ENCODE measurements around the gene HOXA5. TPM values are rescaled to one million over a fixed set of nuclear protein-coding genes. Genes with fewer than 3 reads are reported as not detected.
A peak's percentile ranks its signal among the peaks of the same experiment; 100 is the strongest.

The HOXA5 gene
- total and polyA plus RNA-seq, 2 donors (not counting 1 experiment from before 2014, with no cell fraction given): 18.3 to 35.6 TPM

GRCh38 chr7:27189295-27189996 lies 46.0 kb upstream of the HOXA5 start:
- DNase-seq (ENCODE audit: low read depth in 2 of 2): no peak
- TF ChIP-seq CTCF (conservative IDR thresholded peaks at IDR 0.05 in 1 of 2, IDR thresholded peaks at IDR 0.05 in 1 of 2; ENCODE audit: low read depth in 1 of 2, low read length in 2 of 2): no peak
- TF ChIP-seq EZH2 (IDR thresholded peaks at IDR 0.05; ENCODE audit: low read length, missing control alignments): peak; percentile 83
- Histone ChIP-seq H4K20me1 (ENCODE audit: control insufficient read depth, extremely low read depth, insufficient read depth, low read length) (no peaks in the 10 kb centered on the region), H3K27me3 (ENCODE audit: control insufficient read depth, insufficient read depth, low read length) (peaks cover 89% of the 10 kb centered on the region), H3K4me2 (ENCODE audit: extremely low read depth, insufficient read depth, low read length) (no peak overlapping the region), H3K79me2 (ENCODE audit: control insufficient read depth, insufficient read depth, low read length) (no peaks in the 10 kb centered on the region), H3K4me1 (ENCODE audit: control insufficient read depth, extremely low read depth, insufficient read depth, low read length) (no peaks in the 10 kb centered on the region), H3K9ac (ENCODE audit: insufficient read depth, low read length) (no peak overlapping the region), H3K27ac (ENCODE audit: insufficient read depth, low read length) (no peak overlapping the region), H3K36me3 (ENCODE audit: control insufficient read depth, insufficient read depth, low read length) (no peaks in the 10 kb centered on the region), H2AFZ (ENCODE audit: low read length) (no peak overlapping the region), H3K9me3 (ENCODE audit: control insufficient read depth, insufficient read depth, low read depth, low read length) (no peaks in the 10 kb centered on the region), H3K4me3 (replicated peaks in 1 of 4; ENCODE audit: control extremely low read depth in 1 of 4, insufficient read depth in 1 of 4, low read depth in 3 of 4, low read length in 4 of 4) (no peak overlapping the region)

- Histone ChIP-seq H3K9ac (ENCODE audit: insufficient read depth, low read length) (no peak overlapping the region), H3K4me2 (ENCODE audit: extremely low read depth, insufficient read depth, low read length) (peak overlapping the region; percentile 4)
Measured at GRCh38 chr7:27188386-27189294, 45.2 kb upstream of the HOXA5 start.

More at GRCh38 chr7:27188386-27189294, 45.2 kb upstream of the HOXA5 start:
- no peak overlapping the region for H3K27ac ChIP-seq (ENCODE audit: insufficient read depth, low read length)
- no peaks in the 10 kb centered on the region for H3K4me1 ChIP-seq (ENCODE audit: control insufficient read depth, extremely low read depth, insufficient read depth, low read length)
- no peak for DNase-seq (ENCODE audit: low read depth in 2 of 2)
- no peaks in the 10 kb centered on the region for H3K36me3 ChIP-seq (ENCODE audit: control insufficient read depth, insufficient read depth, low read length)
- no peaks in the 10 kb centered on the region for H3K79me2 ChIP-seq (ENCODE audit: control insufficient read depth, insufficient read depth, low read length)
- no peaks in the 10 kb centered on the region for H4K20me1 ChIP-seq (ENCODE audit: control insufficient read depth, extremely low read depth, insufficient read depth, low read length)
- H3K4me3 ChIP-seq (replicated peaks in 1 of 4; ENCODE audit: control extremely low read depth in 1 of 4, insufficient read depth in 1 of 4, low read depth in 3 of 4, low read length in 4 of 4): no peak overlapping the region
- H3K27me3 ChIP-seq (ENCODE audit: control insufficient read depth, insufficient read depth, low read length): peaks cover 92% of the 10 kb centered on the region
- H3K9me3 ChIP-seq (ENCODE audit: control insufficient read depth, insufficient read depth, low read depth, low read length): no peaks in the 10 kb centered on the region
- no peak overlapping the region for H2AFZ ChIP-seq (ENCODE audit: low read length)
- peak; percentile 87 for TF ChIP-seq EZH2 (IDR thresholded peaks at IDR 0.05; ENCODE audit: low read length, missing control alignments)
- no peak for TF ChIP-seq CTCF (conservative IDR thresholded peaks at IDR 0.05 in 1 of 2, IDR thresholded peaks at IDR 0.05 in 1 of 2; ENCODE audit: low read depth in 1 of 2, low read length in 2 of 2)

All from fibroblast of lung (primary cell).